GM18499 (cell line): Measurements from ENCODE around the gene TARM1.
"Not testable (repeated sequence)": the region's sequence is repeated elsewhere in the genome, so short reads cannot be mapped to it uniquely, and the experiment has no call there.

Experiments
- ATAC-seq: cut with Tn5 transposase; IDR thresholded peaks from one replicate; pipeline ENCODE4 v1.9.1; 2021; ENCODE audit warnings: moderate number of reproducible peaks; ENCODE audit not compliant: insufficient read depth, unreplicated experiment

TARM1 gene

GRCh38 chr19:54100561-54100960, 19.4 kb upstream of the TARM1 start, which contains the start of gene OSCAR:
Gene OSCAR (minus strand): TSS chr19:54100803. CDS start chr19:54100792, 11 bp downstream.
- ATAC-seq, result no peak

- ATAC-seq, result not testable (repeated sequence)
Measured at GRCh38 chr19:54099903-54100255, 18.7 kb upstream of the TARM1 start.

GRCh38 chr19:54099190-54099902, 18.2 kb upstream of the TARM1 start:
- ATAC-seq, result no peak

- no peak for ATAC-seq
Measured at GRCh38 chr19:54096617-54097106, 15.5 kb upstream of the TARM1 start.

- ATAC-seq, result not testable (repeated sequence)
Measured at GRCh38 chr19:54095859-54096616, 14.9 kb upstream of the TARM1 start.

DNA sequence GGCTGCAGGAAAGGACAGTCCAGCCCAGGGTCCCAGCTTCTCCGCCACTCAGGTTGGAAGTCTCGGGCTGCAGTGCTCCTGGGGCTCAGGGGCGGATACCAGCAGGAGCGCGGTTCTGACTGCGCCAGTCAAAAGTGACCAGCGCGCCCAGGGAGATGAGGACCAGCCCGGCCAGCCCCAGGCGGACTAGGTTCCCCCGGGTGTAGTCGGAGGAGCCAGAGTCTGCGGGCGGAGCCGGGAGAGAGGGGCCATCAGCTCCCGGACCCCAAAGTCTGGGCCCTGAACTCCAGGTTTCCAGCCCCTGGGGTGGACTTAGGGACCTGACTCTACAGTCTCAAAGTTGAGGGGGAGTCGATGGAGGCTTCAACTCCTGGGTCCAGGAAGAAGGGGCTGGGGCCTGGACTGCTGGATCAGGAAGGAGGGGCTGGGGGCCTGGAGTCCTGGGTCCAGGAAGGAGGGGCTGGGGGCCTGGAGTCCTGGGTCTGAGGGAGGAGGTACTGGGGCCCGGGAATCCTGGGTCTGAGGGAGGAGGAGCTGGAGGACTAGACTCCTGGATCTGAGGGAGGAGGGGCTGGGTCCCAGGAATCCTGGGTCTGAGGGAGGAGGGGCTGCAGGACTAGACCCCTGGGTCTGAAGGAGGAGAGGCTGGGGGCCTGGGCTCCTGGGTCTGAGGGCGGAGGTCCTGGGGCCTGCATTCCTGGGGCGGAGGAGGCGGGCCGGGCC, 14.1 kb upstream of the TARM1 start:
- ATAC-seq, result no peak

GRCh38 chr19:54094426-54095000, 13.3 kb upstream of the TARM1 start:
- no peak for ATAC-seq

- ATAC-seq, result no peak
Measured at GRCh38 chr19:54084410-54084809, 3.2 kb upstream of the TARM1 start.

GRCh38 chr19:54077334-54077733, 3.8 kb downstream of the TARM1 start:
- no peak for ATAC-seq

GRCh38 chr19:54074851-54075250, 6.3 kb downstream of the TARM1 start:
- no peak for ATAC-seq

DNA sequence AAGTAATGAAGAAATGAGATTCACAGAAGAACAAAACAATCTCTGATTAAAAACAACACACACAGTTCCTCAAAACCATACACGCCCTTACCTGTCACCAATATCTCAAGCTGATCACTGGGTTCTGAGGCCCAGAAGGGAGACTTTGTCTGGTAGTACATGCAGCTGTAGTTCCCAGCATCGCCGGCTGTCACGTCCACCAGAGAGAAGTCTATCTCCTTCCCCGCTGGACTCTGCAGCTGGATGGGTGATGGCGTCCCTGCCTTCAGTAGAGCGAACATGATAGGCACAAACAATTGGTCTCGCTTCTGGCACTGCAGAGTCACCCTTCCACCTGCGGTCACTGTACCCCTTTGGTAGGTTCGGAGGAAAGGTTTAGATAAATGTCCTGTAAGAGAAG, 7.3 kb downstream of the TARM1 start:
- no peak for ATAC-seq

- no peak for ATAC-seq
Measured at GRCh38 chr19:54069470-54069869, 11.7 kb downstream of the TARM1 start.

DNA sequence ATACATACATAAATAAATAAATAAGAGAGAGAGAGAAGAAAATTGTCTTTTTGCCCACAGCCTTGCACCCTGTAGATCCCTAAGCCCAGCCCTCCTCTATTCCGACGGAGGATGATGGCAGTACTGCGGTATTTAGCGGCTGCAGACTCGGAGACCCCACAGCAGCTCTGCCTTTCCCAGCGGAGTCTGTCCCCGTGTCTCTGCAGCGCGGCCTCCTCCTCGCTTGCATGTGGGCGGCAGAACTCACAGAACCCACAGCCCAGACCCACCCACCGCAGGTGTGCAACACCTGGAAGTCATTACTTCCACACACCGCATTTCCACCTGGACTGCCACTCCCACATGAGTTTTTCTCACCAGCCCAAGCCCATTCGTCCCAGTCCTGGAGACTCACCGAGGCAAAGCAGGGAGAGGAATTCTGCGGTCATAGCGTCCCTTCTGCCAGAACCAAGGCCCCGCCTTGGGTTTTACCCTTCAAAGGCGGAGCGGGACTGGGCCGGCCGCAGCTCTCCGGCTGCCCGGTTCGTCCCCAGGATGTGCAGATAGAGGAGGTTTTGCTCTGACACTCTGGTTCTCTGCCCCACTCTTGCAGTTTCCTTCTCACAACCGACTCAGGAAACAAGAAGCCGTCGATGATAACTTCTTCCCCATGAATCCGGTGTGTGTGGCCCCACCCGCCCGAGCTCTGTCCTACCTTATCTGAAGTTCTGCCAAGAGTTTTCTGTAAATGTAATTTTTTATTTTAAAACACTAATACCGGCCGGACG, 17.6 kb downstream of the TARM1 start, which contains the start of gene VSTM1:
Gene VSTM1, minus strand, starts transcription at position 548 of the 767 bp plus-strand sequence. Its CDS starts 120 bp downstream, at position 428.
- ATAC-seq, result no peak

GRCh38 chr19:54062643-54063042, 18.5 kb downstream of the TARM1 start:
- ATAC-seq, result no peak

- ATAC-seq, result no peak
Measured at GRCh38 chr19:54047616-54048015, 33.5 kb downstream of the TARM1 start.

DNA sequence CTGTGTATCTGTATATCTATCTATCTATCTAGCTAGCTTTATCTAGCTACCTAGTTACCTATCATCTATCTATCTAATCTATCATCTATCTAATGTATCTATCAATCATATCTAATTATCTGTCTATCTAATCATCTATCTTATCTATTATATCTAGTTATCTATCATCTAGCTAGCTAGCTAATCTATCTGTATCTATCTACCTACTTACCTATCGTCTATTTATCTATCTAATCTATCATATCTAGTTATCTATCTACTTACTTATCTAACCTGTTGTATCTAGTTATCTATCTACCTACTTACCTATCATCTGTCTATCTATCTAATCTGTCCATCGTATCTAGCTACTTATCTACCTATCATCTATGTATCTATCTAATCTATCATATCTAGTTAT, 35.4 kb downstream of the TARM1 start:
- no peak for ATAC-seq

- no peak for ATAC-seq
Measured at GRCh38 chr19:54042989-54043388, 38.2 kb downstream of the TARM1 start.

DNA sequence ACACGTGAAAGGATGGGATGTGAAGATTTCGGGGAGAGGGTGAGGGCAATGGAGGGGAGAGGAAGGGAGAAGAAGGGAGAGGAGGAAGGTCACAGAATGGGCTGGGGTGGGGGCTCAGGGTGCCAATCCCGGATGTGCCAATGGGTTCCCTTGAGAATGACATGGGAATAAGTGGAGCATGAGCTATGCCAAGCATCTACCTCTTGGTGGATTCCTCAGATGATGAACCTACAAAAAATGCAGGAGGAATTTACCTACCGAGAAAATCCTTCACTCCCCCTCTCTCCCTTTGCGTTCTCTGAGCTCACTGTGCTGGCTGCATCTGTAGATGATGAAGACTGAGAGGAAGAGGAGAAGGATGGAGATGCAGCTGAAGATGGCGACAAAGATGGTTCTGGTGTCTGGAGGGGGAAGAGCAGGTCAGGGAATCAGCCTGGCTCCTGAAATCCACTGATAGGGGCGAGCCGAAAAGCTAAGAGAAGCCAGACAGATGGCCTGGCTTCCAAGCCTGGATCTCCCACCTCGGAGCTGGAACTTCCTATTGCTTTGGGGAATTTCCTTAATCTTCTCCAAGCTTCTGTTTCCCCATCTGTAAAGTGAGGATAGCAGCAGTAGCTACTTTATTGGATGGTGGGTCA, 39.1 kb downstream of the TARM1 start:
- no peak for ATAC-seq

DNA sequence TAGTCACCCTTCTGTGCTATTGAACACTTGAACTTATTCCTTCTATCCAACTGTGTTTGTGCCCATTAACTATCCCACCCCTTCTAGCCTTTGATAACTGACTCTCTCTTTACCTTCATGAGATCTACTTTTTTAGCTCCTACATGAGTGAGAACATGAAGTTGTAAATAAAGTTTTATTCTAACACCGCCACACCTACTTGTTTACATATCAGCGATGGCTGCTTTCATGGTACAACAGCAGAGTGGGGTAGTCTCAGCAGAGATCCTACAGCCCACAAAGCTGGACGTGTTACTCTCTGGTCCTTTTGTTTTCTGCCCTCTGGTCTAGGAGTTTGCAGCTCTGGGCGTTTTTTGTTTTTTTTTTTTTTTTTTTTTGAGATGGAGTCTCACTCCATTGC, 41.2 kb downstream of the TARM1 start:
- ATAC-seq, result no peak
